LNCaP clone FGC (cell line): ENCODE data around the gene VWA3B.

Experiments
- DNase-seq: peaks from one replicate; pipeline ENCODE4 v3.0.0-alpha.2; 2011; ENCODE audit warnings: low read depth
- H3K4me3 ChIP-seq: 2 replicates; pipeline ENCODE4 v1.5.1; 2011; ENCODE audit warnings: mild to moderate bottlenecking, low read depth, low read length, control low read depth
- TF ChIP-seq, protein P1 (sequence below): IDR thresholded peaks from 2 replicates; pipeline ENCODE4 v1.5.1; 2012; ENCODE audit warnings: mild to moderate bottlenecking; ENCODE audit not compliant: control insufficient read depth, insufficient read depth; ENCODE audit errors: extremely low read depth

VWA3B gene

DNA sequence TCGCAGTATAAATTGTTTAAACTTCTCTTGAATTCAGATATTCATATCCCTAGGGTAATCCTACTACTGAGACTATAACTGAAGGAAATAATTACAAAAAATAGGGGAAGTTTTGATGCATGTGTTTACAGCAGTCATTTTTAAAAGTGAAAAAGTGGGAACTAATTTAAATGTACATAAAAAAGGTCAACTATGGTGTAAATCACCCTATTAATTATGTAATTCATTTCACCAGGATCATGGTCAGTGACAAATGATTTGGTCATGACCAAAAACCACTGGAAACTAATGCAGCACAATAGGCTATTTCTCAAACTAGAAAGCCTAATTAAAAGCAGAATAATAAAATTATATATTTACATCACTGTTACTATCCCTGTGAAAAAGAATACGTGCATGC lies 254.3 kb downstream of the VWA3B start:
- no peak overlapping the region for H3K4me3 ChIP-seq
- TF ChIP-seq, protein P1, sequence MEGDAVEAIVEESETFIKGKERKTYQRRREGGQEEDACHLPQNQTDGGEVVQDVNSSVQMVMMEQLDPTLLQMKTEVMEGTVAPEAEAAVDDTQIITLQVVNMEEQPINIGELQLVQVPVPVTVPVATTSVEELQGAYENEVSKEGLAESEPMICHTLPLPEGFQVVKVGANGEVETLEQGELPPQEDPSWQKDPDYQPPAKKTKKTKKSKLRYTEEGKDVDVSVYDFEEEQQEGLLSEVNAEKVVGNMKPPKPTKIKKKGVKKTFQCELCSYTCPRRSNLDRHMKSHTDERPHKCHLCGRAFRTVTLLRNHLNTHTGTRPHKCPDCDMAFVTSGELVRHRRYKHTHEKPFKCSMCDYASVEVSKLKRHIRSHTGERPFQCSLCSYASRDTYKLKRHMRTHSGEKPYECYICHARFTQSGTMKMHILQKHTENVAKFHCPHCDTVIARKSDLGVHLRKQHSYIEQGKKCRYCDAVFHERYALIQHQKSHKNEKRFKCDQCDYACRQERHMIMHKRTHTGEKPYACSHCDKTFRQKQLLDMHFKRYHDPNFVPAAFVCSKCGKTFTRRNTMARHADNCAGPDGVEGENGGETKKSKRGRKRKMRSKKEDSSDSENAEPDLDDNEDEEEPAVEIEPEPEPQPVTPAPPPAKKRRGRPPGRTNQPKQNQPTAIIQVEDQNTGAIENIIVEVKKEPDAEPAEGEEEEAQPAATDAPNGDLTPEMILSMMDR, result no peak
- DNase-seq, result no peak

DNA sequence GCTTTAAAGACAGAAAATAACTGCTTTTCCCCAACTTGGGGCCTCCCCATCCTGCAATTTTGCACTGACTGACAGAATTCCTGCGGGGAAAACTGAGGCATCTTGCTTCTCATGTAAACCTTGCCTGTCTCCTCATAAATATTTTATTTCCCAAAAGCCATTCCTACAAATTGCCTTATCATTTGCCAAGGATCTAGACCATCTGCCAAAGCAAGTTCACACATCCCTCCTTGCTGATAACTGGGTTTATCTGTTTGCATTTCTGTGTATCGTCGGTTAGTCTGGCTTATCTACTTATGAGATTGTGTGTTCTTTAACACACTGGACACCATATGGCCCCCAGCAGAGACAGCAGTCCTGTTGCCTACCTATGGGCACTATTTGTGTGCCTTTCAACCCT lies 256.3 kb downstream of the VWA3B start:
- H3K4me3 ChIP-seq, result no peak overlapping the region
- DNase-seq, result peak; percentile 43
- TF ChIP-seq, protein P1, result no peak

DNA sequence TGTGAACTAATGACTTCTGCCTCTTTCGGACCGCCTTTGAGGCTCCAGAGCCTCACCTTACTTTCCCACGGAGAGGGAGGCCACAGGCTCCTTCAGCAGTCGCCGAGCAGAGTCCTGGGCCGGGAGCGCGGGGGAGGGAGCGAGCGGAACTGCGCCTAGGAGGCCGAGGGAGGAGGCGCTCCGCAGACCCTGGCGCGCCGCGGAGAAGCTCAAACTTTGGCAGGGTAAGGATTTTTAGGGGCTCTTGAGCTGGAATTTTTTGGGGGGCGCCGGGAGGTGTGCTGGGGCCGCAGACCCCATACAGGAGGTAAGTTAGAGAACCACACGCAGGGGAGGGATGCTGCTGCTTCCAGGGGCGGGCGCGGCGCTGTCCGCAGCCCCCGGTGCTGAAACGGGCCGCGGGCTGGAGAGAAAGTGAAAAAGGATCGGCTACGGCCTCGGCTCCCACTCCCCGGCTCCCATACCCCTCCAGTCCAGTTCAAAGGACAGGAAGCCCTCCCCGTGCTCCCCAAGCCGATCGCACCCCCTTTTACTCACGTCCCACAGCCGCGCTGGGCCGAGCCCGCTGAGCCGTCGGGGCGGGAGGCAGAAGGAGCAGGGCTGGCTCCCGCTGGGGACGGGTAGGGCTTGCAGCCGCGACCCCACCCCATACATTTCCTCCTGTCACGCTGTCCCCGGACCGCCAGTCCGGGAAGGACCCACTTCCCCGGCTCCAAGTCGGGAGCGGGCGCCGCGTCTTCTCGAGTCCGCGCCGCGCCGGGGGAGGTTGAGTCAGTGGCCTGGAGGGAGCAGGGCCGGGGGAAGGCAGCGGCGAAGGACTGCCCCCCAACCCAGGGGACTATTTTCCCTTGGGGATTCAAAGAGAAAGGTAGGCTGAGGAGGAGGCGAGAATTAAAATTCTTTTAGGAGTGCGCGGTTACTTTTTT lies 259.6 kb downstream of the VWA3B start, which contains the start of gene CNGA3:
TSS of gene CNGA3 (plus strand) at position 146 of the 926 bp plus-strand sequence. CDS start 23,520 bp downstream, outside the sequence.
- no peak for DNase-seq
- H3K4me3 ChIP-seq, result no peak within 1 kb of the TSS

DNA sequence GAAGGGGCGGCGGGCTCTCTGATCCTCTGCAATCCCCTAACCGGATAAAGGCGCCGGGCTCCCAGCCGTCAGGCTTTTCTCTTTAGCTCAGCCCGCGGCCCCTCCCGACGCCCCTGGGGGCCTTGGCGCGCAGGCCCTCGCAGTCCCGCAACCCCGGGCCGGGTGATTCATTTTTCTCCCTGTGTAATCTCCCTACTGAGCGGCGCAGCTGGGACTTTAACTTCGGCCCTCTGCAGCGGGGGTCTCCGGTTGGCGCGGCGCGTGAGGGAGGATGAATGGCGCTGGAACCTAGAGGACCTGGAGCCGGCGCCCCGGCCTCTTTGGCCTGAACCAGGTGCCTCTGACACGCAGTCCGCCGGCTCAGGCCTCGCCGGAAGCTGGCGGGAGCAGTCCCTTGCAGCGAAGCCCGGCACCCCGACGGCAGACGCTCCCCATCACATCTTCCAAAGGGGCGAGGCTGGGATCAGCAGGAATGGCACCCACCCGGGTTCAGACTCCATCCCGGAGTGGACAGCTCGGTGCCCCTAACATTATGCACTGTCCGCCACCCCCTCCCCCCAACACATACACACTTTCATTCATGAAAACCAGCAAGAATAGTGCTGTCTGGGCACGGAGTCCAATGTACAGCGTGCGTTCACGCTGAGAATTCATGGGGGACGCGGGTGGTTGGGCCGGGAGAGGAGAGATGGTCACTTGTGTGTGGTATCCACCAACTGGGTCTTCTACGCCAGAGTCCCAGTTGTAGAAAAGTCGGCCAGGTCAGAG lies 260.5 kb downstream of the VWA3B start:
- DNase-seq, result no peak
- no peak overlapping the region for H3K4me3 ChIP-seq
- TF ChIP-seq, protein P1, result no peak

More for the DNA sequence above, 259.6 kb downstream of the VWA3B start, which contains the start of gene CNGA3:
- TF ChIP-seq, protein P1, result no peak

DNA sequence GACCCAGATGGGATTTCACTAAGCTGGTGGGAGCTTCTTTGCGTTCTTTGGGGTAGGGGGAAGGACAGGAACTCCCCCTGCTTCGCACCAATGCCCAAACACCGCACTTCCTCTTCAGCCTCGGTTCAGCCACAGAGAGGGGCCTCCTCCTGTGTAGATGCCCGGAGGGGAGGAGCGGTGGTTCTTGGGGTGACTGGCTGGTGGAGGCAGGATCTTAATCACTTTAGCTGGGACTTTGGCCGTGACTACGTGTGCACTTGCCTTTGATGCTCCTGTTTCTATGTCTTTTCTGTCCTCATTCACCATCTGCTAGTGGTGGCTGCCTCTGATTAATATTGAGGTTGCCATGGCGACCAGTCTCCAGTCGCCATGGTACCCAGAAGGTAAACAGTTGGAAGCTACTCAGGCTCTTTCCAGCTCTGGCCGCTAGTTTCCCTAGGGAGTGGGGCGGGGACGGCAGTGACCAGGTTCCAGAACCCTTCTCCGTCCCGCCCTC lies 261.1 kb downstream of the VWA3B start:
- TF ChIP-seq, protein P1, result no peak
- DNase-seq, result no peak
- no peak overlapping the region for H3K4me3 ChIP-seq

DNA sequence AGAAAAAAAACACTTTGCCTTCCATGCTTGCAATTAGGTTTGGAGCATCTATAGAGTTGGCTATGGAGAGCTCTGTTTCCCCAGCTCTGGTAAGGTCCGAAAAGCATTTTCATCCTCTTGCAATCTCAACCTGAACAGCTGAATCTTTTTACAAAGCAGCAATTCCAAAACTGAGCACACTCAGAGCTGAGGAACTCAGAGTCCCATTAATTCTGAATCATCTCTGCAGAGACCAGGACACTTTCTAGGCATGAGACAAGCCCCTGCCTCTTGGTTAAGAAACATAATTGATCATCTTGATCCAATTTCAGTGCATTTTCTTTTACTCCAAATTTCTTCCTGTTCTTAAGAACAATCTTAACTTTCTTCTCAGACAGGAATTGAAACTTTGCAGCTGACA lies 263.4 kb downstream of the VWA3B start:
- TF ChIP-seq, protein P1, result no peak
- DNase-seq, result no peak
- no peak overlapping the region for H3K4me3 ChIP-seq
